ENCODE results near the gene SIGLEC11.

DNA sequence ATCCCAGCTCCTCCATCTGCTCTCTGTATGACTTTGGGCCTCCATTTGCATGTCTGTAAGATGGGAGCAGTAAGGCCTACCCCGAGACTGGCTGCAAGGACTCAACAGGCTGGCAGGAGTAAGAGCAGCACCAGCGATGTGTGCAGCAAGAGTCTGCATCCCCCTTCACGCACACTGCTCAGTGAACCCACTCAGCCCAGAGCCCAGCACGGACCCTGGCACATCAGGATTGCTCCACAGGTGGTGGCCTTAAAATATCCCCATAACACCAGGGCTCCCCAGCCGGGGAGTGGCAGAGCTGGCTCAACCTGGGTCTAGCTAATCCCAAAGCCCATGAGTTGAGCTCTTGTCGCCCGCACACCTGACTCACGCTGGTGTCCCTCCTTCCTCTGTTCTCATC, 40.8 kb upstream of the SIGLEC11 start:
- TF ChIP-seq, protein P1, sequence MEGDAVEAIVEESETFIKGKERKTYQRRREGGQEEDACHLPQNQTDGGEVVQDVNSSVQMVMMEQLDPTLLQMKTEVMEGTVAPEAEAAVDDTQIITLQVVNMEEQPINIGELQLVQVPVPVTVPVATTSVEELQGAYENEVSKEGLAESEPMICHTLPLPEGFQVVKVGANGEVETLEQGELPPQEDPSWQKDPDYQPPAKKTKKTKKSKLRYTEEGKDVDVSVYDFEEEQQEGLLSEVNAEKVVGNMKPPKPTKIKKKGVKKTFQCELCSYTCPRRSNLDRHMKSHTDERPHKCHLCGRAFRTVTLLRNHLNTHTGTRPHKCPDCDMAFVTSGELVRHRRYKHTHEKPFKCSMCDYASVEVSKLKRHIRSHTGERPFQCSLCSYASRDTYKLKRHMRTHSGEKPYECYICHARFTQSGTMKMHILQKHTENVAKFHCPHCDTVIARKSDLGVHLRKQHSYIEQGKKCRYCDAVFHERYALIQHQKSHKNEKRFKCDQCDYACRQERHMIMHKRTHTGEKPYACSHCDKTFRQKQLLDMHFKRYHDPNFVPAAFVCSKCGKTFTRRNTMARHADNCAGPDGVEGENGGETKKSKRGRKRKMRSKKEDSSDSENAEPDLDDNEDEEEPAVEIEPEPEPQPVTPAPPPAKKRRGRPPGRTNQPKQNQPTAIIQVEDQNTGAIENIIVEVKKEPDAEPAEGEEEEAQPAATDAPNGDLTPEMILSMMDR (conservative IDR thresholded peaks at IDR 0.05; ENCODE audit: low read depth in 2 of 2): no peak
- no peak for TF ChIP-seq EZH2 (IDR thresholded peaks at IDR 0.05; ENCODE audit: low read depth, unreplicated experiment)
- TF ChIP-seq CREB1 (CRISPR knock-in tag; IDR thresholded peaks at IDR 0.05; ENCODE audit: low read depth): no peak
- TF ChIP-seq, protein P2, sequence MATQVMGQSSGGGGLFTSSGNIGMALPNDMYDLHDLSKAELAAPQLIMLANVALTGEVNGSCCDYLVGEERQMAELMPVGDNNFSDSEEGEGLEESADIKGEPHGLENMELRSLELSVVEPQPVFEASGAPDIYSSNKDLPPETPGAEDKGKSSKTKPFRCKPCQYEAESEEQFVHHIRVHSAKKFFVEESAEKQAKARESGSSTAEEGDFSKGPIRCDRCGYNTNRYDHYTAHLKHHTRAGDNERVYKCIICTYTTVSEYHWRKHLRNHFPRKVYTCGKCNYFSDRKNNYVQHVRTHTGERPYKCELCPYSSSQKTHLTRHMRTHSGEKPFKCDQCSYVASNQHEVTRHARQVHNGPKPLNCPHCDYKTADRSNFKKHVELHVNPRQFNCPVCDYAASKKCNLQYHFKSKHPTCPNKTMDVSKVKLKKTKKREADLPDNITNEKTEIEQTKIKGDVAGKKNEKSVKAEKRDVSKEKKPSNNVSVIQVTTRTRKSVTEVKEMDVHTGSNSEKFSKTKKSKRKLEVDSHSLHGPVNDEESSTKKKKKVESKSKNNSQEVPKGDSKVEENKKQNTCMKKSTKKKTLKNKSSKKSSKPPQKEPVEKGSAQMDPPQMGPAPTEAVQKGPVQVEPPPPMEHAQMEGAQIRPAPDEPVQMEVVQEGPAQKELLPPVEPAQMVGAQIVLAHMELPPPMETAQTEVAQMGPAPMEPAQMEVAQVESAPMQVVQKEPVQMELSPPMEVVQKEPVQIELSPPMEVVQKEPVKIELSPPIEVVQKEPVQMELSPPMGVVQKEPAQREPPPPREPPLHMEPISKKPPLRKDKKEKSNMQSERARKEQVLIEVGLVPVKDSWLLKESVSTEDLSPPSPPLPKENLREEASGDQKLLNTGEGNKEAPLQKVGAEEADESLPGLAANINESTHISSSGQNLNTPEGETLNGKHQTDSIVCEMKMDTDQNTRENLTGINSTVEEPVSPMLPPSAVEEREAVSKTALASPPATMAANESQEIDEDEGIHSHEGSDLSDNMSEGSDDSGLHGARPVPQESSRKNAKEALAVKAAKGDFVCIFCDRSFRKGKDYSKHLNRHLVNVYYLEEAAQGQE (IDR thresholded peaks at IDR 0.05; ENCODE audit: unreplicated experiment): no peak
- TF ChIP-seq POLR2AphosphoS5 (IDR thresholded peaks at IDR 0.05; ENCODE audit: low read depth): no peak
- no peak for TF ChIP-seq ZNF331 (CRISPR knock-in tag; IDR thresholded peaks at IDR 0.05; ENCODE audit: low read depth)
- no peak for TF ChIP-seq STAT1 (IDR thresholded peaks at IDR 0.05; ENCODE audit: unreplicated experiment)
